Measurements from ENCODE around the gene NTNG1. TPM values are rescaled to one million over a fixed set of nuclear protein-coding genes. Genes with fewer than 3 reads are reported as not detected.
A peak's percentile ranks its signal among the peaks of the same experiment; 100 is the strongest.

NTNG1 gene
- total RNA-seq, 1 experiment from 2014 or later = not detected

- H3K4me3 Mint-ChIP-seq (ENCODE audit: unreplicated experiment) = no peak overlapping the region
- no peaks in the 10 kb centered on the region for H3K27me3 Mint-ChIP-seq (ENCODE audit: insufficient read depth, unreplicated experiment)
- DNase-seq (ENCODE audit: unreplicated experiment) = no peak
- H3K9me3 Mint-ChIP-seq (ENCODE audit: unreplicated experiment) = no peaks in the 10 kb centered on the region
- H3K4me1 Mint-ChIP-seq (ENCODE audit: insufficient read depth, unreplicated experiment) = no peaks in the 10 kb centered on the region
- CTCF ChIA-PET = no interaction called here
- no peaks in the 10 kb centered on the region for H3K36me3 Mint-ChIP-seq (ENCODE audit: insufficient read depth, unreplicated experiment)
- no peak overlapping the region for H3K27ac Mint-ChIP-seq (ENCODE audit: low read depth, unreplicated experiment)
- POLR2A ChIA-PET = no interaction called here
- no peak for TF ChIP-seq CTCF (IDR thresholded peaks at IDR 0.05; ENCODE audit: unreplicated experiment)
- intact Hi-C loops (cut with micrococcal nuclease) = no loop called here
- no TSS peak for BruUV-seq (replicated peaks)
These were observed 47.3 kb downstream of the NTNG1 start for GRCh38 chr1:107188160-107188559.

- intact Hi-C loops (cut with micrococcal nuclease) = no loop called here
- no peak for TF ChIP-seq CTCF (IDR thresholded peaks at IDR 0.05; ENCODE audit: unreplicated experiment)
- CTCF ChIA-PET = no interaction called here
- H3K36me3 Mint-ChIP-seq (ENCODE audit: insufficient read depth, unreplicated experiment) = no peaks in the 10 kb centered on the region
- POLR2A ChIA-PET = no interaction called here
- no TSS peak for BruUV-seq (replicated peaks)
- no peaks in the 10 kb centered on the region for H3K9me3 Mint-ChIP-seq (ENCODE audit: unreplicated experiment)
- H3K27me3 Mint-ChIP-seq (ENCODE audit: insufficient read depth, unreplicated experiment) = no peaks in the 10 kb centered on the region
- no peak for DNase-seq (ENCODE audit: unreplicated experiment)
- no peak overlapping the region for H3K4me3 Mint-ChIP-seq (ENCODE audit: unreplicated experiment)
- H3K4me1 Mint-ChIP-seq (ENCODE audit: insufficient read depth, unreplicated experiment) = no peaks in the 10 kb centered on the region
- H3K27ac Mint-ChIP-seq (ENCODE audit: low read depth, unreplicated experiment) = no peak overlapping the region
These were observed 53.5 kb downstream of the NTNG1 start for GRCh38 chr1:107194380-107194779.

- POLR2A ChIA-PET = no interaction called here
- no peak for TF ChIP-seq CTCF (IDR thresholded peaks at IDR 0.05; ENCODE audit: unreplicated experiment)
- H3K4me1 Mint-ChIP-seq (ENCODE audit: insufficient read depth, unreplicated experiment) = no peaks in the 10 kb centered on the region
- H3K27me3 Mint-ChIP-seq (ENCODE audit: insufficient read depth, unreplicated experiment) = no peaks in the 10 kb centered on the region
- DNase-seq (ENCODE audit: unreplicated experiment) = no peak
- intact Hi-C loops (cut with micrococcal nuclease) = no loop called here
- H3K4me3 Mint-ChIP-seq (ENCODE audit: unreplicated experiment) = no peak overlapping the region
- no TSS peak for BruUV-seq (replicated peaks)
- no peak overlapping the region for H3K27ac Mint-ChIP-seq (ENCODE audit: low read depth, unreplicated experiment)
- no peaks in the 10 kb centered on the region for H3K36me3 Mint-ChIP-seq (ENCODE audit: insufficient read depth, unreplicated experiment)
- H3K9me3 Mint-ChIP-seq (ENCODE audit: unreplicated experiment) = no peaks in the 10 kb centered on the region
- CTCF ChIA-PET = no interaction called here
These were observed 54.6 kb downstream of the NTNG1 start for GRCh38 chr1:107195476-107195875.

GRCh38 chr1:107196973-107197562, 56.2 kb downstream of the NTNG1 start:
- peak; percentile 42 for TF ChIP-seq CTCF (IDR thresholded peaks at IDR 0.05; ENCODE audit: unreplicated experiment)
- intact Hi-C loops (cut with micrococcal nuclease) = no loop called here

More at GRCh38 chr1:107196973-107197562, 56.2 kb downstream of the NTNG1 start:
- peak; percentile 24 for DNase-seq (ENCODE audit: unreplicated experiment)
- H3K27me3 Mint-ChIP-seq (ENCODE audit: insufficient read depth, unreplicated experiment) = no peaks in the 10 kb centered on the region
- no peaks in the 10 kb centered on the region for H3K36me3 Mint-ChIP-seq (ENCODE audit: insufficient read depth, unreplicated experiment)
- BruUV-seq (replicated peaks) = no TSS peak
- no peak overlapping the region for H3K4me3 Mint-ChIP-seq (ENCODE audit: unreplicated experiment)
- POLR2A ChIA-PET = no interaction called here
- CTCF ChIA-PET = interaction anchor here (0.7 to 1.3 kb wide), 2 partner anchors 12 to 24 kb away, joined by 5 to 6 read pairs; no protein-coding TSS in a partner anchor
- H3K4me1 Mint-ChIP-seq (ENCODE audit: insufficient read depth, unreplicated experiment) = no peaks in the 10 kb centered on the region
- no peak overlapping the region for H3K27ac Mint-ChIP-seq (ENCODE audit: low read depth, unreplicated experiment)
- H3K9me3 Mint-ChIP-seq (ENCODE audit: unreplicated experiment) = peaks cover 9% of the 10 kb centered on the region
